ENCODE data around the gene KPNA1. TPM values are rescaled to one million over a fixed set of nuclear protein-coding genes. Genes with fewer than 3 reads are reported as not detected.
A peak's percentile ranks its signal among the peaks of the same experiment; 100 is the strongest.

Gene KPNA1
- polyA plus RNA-seq, 2 of the 4 experiments (the other 2 are of a cell fraction), result 48.1 to 81.8 TPM

DNA sequence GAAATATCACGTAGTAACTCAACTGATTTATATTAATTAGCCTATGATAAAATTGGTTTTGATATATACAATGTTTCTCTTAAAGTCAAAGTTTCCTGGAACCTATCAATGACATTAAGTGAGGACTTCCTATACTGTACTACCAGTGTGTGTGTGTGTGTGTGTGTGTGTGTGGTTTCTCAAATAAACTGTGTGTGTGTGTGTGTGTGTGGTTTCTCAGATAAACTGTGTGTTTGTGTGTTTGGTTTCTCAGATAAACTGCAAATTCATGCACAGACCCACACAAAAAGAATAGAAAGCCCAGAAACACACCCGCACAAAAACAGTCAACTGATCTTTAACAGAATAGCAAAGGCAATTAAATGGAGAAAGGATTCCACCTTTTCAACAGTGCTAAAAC, 84.4 kb downstream of the KPNA1 start:
- H3K9me3 ChIP-seq, result no peaks in the 10 kb centered on the region
- ChIA-PET POLR2A (no interaction called here), CTCF (no interaction called here)
- H3K4me1 ChIP-seq, result peaks cover 3% of the 10 kb centered on the region; the same call in 1 of the 3 replicates
- H3K4me3 ChIP-seq, result no peak overlapping the region
- WGBS (ENCODE audit: missing lambda C conversion rate), result 90% methylated on average over 2 of the region's 2 CpGs
- no peak for DNase-seq (ENCODE audit: low read depth in 1 of 2, low spot score in 1 of 2)
- TF ChIP-seq NPAS2 (CRISPR knock-in tag; IDR thresholded peaks at IDR 0.05; ENCODE audit: borderline replicate concordance), result no peak
- TF ChIP-seq ZC3H11A (IDR thresholded peaks at IDR 0.05), result no peak
- FAIRE-seq, result no peak
- no peak for ATAC-seq
- H3K27ac ChIP-seq, result no peak overlapping the region
- H3K4me2 ChIP-seq, result no peak overlapping the region

DNA sequence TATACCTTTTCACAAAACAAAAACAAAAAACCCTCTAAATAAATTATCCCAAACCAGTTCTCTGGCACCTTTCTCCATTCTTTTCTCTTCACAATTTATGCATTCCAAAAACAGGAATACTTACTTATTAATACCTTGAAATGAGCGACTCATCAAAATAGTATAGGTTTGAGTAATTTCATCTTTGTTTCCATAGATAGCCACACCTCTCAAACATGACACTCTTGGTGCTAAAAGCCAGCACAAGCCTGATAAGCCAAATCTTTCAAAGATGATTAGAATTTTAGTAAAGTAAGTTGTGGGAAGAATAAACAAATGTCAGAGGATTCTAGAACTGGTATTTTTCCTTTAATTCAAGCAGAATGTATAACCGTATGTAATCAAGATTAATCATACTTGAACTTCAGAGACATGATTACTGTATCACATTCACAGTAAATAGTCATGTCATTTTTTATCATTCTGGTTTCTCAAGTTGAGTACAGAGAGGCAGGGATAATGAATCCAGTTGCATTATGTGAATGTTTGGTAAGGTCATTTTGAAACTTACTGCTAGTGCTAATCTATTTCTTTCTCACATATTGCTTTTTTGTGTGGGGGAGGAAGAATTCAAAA, 86.8 kb downstream of the KPNA1 start:
- ChIA-PET POLR2A (interaction anchor here (0.6 kb wide), 1 partner anchor 12 kb away, joined by 4 read pairs; the partner anchor contains the start of gene WDR5B), CTCF (interaction anchor here (0.8 kb wide), 1 partner anchor 19 kb away, joined by 3 read pairs; no protein-coding TSS in a partner anchor)
- no peak overlapping the region for H3K4me3 ChIP-seq
- 84% methylated on average over 2 of the region's 2 CpGs for WGBS (ENCODE audit: missing lambda C conversion rate)
- H3K9me3 ChIP-seq, result no peaks in the 10 kb centered on the region
- no peak overlapping the region for H3K4me2 ChIP-seq
- FAIRE-seq, result no peak
- TF ChIP-seq MAFK (IDR thresholded peaks at IDR 0.05; ENCODE audit: partially characterized antibody), result peak; percentile 14
- TF ChIP-seq RCOR1 (IDR thresholded peaks at IDR 0.05; ENCODE audit: low read depth, low read length), result no peak
- DNase-seq (ENCODE audit: low read depth in 1 of 2, low spot score in 1 of 2), result no peak
- no peak overlapping the region for H3K27ac ChIP-seq
- H3K4me1 ChIP-seq, result peaks cover 3% of the 10 kb centered on the region; the same call in 1 of the 3 replicates
- ATAC-seq, result no peak

DNA sequence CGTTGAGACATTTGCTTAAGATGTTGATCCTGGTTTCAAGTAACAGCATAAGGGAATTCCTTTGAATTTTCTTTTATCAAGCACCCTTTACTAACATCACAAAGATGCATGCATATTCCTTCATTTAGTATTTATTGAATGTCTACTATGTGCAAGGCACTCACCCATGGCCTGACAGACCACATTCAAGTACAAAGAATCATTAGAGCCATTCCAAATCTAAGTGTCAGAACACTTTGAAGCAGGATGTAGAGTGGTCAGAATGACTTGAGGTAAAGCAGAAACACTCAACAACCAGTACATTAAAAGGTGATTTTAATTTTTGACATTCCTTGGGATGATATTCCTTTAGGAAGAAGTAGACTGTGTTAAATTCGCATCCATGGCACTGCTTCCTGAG, 92.9 kb downstream of the KPNA1 start:
- no peaks in the 10 kb centered on the region for H3K9me3 ChIP-seq
- TF ChIP-seq GATA3 (IDR thresholded peaks at IDR 0.05; ENCODE audit: borderline replicate concordance) (no peak), NFE2L2 (conservative IDR thresholded peaks at IDR 0.05; ENCODE audit: low read length) (no peak), TP53 (CRISPR knock-in tag; IDR thresholded peaks at IDR 0.05) (no peak)
- no peak for DNase-seq (ENCODE audit: low read depth in 1 of 2, low spot score in 1 of 2)

DNA sequence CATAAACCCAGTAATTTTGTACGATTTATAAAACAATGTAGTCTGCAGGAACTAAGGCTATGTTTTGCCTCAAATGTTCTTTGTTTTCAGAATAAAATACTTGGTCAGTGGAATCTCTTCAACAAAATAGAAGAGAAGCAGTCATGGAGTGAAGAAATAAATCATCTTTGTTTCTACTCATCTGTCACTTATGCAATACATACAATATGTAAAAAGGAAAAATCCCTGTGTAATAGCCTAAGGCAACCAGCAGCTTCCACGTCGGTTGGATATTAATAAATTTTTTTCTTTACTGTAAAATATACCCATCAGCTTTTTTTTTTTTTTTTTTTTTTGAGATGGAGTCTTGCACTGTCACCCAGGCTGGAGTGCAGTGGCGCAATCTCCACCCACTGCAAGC, 93.6 kb downstream of the KPNA1 start:
- no peak for DNase-seq (ENCODE audit: low read depth in 1 of 2, low spot score in 1 of 2)
- Histone ChIP-seq H3K4me2 (no peak overlapping the region), H3K4me3 (no peak overlapping the region), H3K9me3 (no peaks in the 10 kb centered on the region), H3K4me1 (peaks cover 7% of the 10 kb centered on the region; the same call in 1 of the 3 replicates), H3K27ac (no peak overlapping the region)
- no peak for ATAC-seq
- POLR2A ChIA-PET, result interaction anchor here (0.8 kb wide), 1 partner anchor 38 kb away, joined by 3 read pairs; the partner anchor contains the start of gene FAM162A
- CTCF ChIA-PET, result interaction anchor here (0.6 to 0.8 kb wide), 2 partner anchors 36 to 89 kb away, joined by 3 read pairs; no protein-coding TSS in a partner anchor
- FAIRE-seq, result no peak
- TF ChIP-seq, protein P1, sequence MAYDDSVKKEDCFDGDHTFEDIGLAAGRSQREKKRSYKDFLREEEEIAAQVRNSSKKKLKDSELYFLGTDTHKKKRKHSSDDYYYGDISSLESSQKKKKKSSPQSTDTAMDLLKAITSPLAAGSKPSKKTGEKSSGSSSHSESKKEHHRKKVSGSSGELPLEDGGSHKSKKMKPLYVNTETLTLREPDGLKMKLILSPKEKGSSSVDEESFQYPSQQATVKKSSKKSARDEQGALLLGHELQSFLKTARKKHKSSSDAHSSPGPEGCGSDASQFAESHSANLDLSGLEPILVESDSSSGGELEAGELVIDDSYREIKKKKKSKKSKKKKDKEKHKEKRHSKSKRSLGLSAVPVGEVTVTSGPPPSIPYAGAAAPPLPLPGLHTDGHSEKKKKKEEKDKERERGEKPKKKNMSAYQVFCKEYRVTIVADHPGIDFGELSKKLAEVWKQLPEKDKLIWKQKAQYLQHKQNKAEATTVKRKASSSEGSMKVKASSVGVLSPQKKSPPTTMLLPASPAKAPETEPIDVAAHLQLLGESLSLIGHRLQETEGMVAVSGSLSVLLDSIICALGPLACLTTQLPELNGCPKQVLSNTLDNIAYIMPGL (CRISPR knock-in tag; IDR thresholded peaks at IDR 0.05; ENCODE audit: borderline replicate concordance), result no peak
- TF ChIP-seq ZFP36 (IDR thresholded peaks at IDR 0.05; ENCODE audit: borderline replicate concordance, partially characterized antibody) (no peak), RARB (CRISPR knock-in tag; IDR thresholded peaks at IDR 0.05) (no peak)
- TF ChIP-seq, protein P2, sequence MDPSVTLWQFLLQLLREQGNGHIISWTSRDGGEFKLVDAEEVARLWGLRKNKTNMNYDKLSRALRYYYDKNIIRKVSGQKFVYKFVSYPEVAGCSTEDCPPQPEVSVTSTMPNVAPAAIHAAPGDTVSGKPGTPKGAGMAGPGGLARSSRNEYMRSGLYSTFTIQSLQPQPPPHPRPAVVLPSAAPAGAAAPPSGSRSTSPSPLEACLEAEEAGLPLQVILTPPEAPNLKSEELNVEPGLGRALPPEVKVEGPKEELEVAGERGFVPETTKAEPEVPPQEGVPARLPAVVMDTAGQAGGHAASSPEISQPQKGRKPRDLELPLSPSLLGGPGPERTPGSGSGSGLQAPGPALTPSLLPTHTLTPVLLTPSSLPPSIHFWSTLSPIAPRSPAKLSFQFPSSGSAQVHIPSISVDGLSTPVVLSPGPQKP (IDR thresholded peaks at IDR 0.05; ENCODE audit: low read depth, low read length), result no peak
- TF ChIP-seq, protein P3, sequence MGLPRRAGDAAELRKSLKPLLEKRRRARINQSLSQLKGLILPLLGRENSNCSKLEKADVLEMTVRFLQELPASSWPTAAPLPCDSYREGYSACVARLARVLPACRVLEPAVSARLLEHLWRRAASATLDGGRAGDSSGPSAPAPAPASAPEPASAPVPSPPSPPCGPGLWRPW (IDR thresholded peaks at IDR 0.05), result no peak
- WGBS (ENCODE audit: missing lambda C conversion rate), result 94% methylated on average over 4 of the region's 4 CpGs

More for the DNA sequence above, 92.9 kb downstream of the KPNA1 start:
- FAIRE-seq, result peak; percentile 49
- CTCF ChIA-PET, result interaction anchor here (0.8 kb wide), 1 partner anchor 36 kb away, joined by 3 read pairs; no protein-coding TSS in a partner anchor
- Histone ChIP-seq H3K4me2 (no peak overlapping the region), H3K27ac (no peak overlapping the region), H3K4me3 (no peak overlapping the region), H3K4me1 (peaks cover 7% of the 10 kb centered on the region; the same call in 1 of the 3 replicates)
- 79% methylated on average over 2 of the region's 2 CpGs for WGBS (ENCODE audit: missing lambda C conversion rate)
- ATAC-seq, result no peak
- POLR2A ChIA-PET, result no interaction called here
